H1 (cell line): ENCODE results near the gene SLC22A23. TPM values are rescaled to one million over a fixed set of nuclear protein-coding genes. Genes with fewer than 3 reads are reported as not detected.

Source experiments
- CTCF ChIA-PET: fragments of 300-600 bp; sonication (Branson Sonifier 250); formaldehyde crosslinking; loops from one replicate; lab custom pipeline; 2021; ENCODE audit not compliant: partially characterized antibody; lab: Charles Lee
- POLR2A ChIA-PET: fragments of 300-600 bp; sonication (Branson Sonifier 250); formaldehyde crosslinking; loops from one replicate; lab custom pipeline; 2021; ENCODE audit warnings: inconsistent platforms; ENCODE audit not compliant: partially characterized antibody; lab: Charles Lee
- DNase-seq, 2 experiments: peaks; one replicate each; pipeline versions ENCODE4 v3.0.0 to v3.0.0-alpha.2; 2010 to 2022; ENCODE audit warnings: low spot score in 2 of 2, low read depth in 1 of 2, mixed read lengths in 1 of 2
- FAIRE-seq: peaks from 2 replicates; lab custom pipeline; 2011; peaks lifted over from hg19 to GRCh38; lab: Jason Lieb, UNC
- H2AFZ ChIP-seq: 2 replicates; pipeline ENCODE4 v1.8.1; 2012; ENCODE audit warnings: low read length, inconsistent platforms
- H2AK5ac ChIP-seq: 2 replicates; pipeline ENCODE4 v1.6.1; 2013; ENCODE audit warnings: low read depth, low read length
- H2BK120ac ChIP-seq: replicated peaks from 2 replicates; pipeline ENCODE3; 2013; ENCODE audit warnings: low read depth, low read length, inconsistent platforms
- H2BK12ac ChIP-seq: 2 replicates; pipeline ENCODE4 v1.6.1; 2013; ENCODE audit warnings: low read depth, low read length
- H2BK15ac ChIP-seq: 2 replicates; pipeline ENCODE4 v1.6.1; 2013; ENCODE audit warnings: low read length
- H2BK20ac ChIP-seq: 2 replicates; pipeline ENCODE4 v1.6.1; 2013; ENCODE audit warnings: low read length
- H2BK5ac ChIP-seq: 2 replicates; pipeline ENCODE4 v1.6.1; 2013; ENCODE audit warnings: low read depth, low read length
- H3K14ac ChIP-seq: 2 replicates; pipeline ENCODE4 v1.6.1; 2013; ENCODE audit warnings: inconsistent platforms; ENCODE audit not compliant: insufficient read length
- H3K18ac ChIP-seq: 2 replicates; pipeline ENCODE4 v1.6.1; 2013; ENCODE audit warnings: low read length; ENCODE audit errors: extremely low read depth
- H3K23ac ChIP-seq: 2 replicates; pipeline ENCODE4 v1.6.1; 2013; ENCODE audit warnings: inconsistent platforms; ENCODE audit not compliant: insufficient read length
- H3K23me2 ChIP-seq: 2 replicates; pipeline ENCODE4 v1.6.1; 2013; ENCODE audit warnings: low read depth, low read length
- H3K27ac ChIP-seq: 2 replicates; pipeline ENCODE4 v1.6.1; 2011; ENCODE audit warnings: low read depth, low read length, inconsistent platforms
- H3K27me3 ChIP-seq, 4 experiments: replicated peaks in 1 of 4; 1 replicate in 1 of 4; 2 replicates in 3 of 4; pipeline versions ENCODE4 v1.6.1 to v1.8.1; 2011 to 2013; ENCODE audit warnings: low read length in 3 of 4, mild to moderate bottlenecking in 3 of 4, inconsistent platforms in 2 of 4, mixed read lengths in 2 of 4, moderate library complexity in 1 of 4; ENCODE audit not compliant: control insufficient read depth in 3 of 4, insufficient read depth in 3 of 4; ENCODE audit errors: extremely low read depth in 1 of 4
- H3K36me3 ChIP-seq, 4 experiments: 2 replicates each; pipeline versions ENCODE4 v1.6.1 to v1.8.1; 2011 to 2013; ENCODE audit warnings: mild to moderate bottlenecking in 4 of 4, low read length in 3 of 4, moderate library complexity in 2 of 4, control low read depth in 1 of 4, inconsistent platforms in 1 of 4; ENCODE audit not compliant: insufficient read depth in 4 of 4, control insufficient read depth in 2 of 4
- H3K4ac ChIP-seq: replicated peaks from 2 replicates; pipeline ENCODE3; 2013; ENCODE audit warnings: low read length, low read depth, mixed read lengths, inconsistent platforms; ENCODE audit not compliant: insufficient read length
- H3K4me1 ChIP-seq, 4 experiments: replicated peaks in 1 of 4; 1 replicate in 1 of 4; 2 replicates in 3 of 4; pipeline versions ENCODE4 v1.6.1 to v1.8.1; 2011 to 2013; ENCODE audit warnings: low read length in 3 of 4, inconsistent platforms in 2 of 4, mixed read lengths in 1 of 4; ENCODE audit not compliant: insufficient read depth in 4 of 4, control insufficient read depth in 3 of 4
- H3K4me2 ChIP-seq, 2 experiments: 2 replicates each; pipeline versions ENCODE4 v1.6.1 to v1.8.1; 2011 to 2013; ENCODE audit warnings: low read depth in 2 of 2, low read length in 2 of 2, control low read depth in 1 of 2, inconsistent platforms in 1 of 2, mild to moderate bottlenecking in 1 of 2; ENCODE audit not compliant: insufficient read depth in 1 of 2
- H3K4me3 ChIP-seq, 4 experiments: fragments of 200-600, 300-600 bp in 1 of 4; sonication (generic), shearing (Covaris generic), sonication (Bioruptor Twin) in 1 of 4; 2 replicates each; pipeline versions ENCODE4 v1.5.1 to v1.8.1; 2011 to 2016; ENCODE audit warnings: low read length in 4 of 4, low read depth in 3 of 4, control low read depth in 2 of 4, inconsistent platforms in 2 of 4, mild to moderate bottlenecking in 2 of 4, mixed read lengths in 1 of 4, moderate library complexity in 1 of 4; ENCODE audit not compliant: insufficient read depth in 2 of 4; ENCODE audit errors: extremely low read depth in 1 of 4
- H3K56ac ChIP-seq: replicated peaks from 2 replicates; pipeline ENCODE3; 2013; ENCODE audit warnings: low read depth, mild to moderate bottlenecking, mixed read lengths, low read length, inconsistent platforms; ENCODE audit not compliant: insufficient read length
- H3K79me1 ChIP-seq: 2 replicates; pipeline ENCODE4 v1.6.1; 2013; ENCODE audit warnings: low read depth, low read length, control low read depth
- H3K79me2 ChIP-seq, 2 experiments: 2 replicates each; pipeline versions ENCODE4 v1.6.1 to v1.8.1; 2012 to 2013; ENCODE audit warnings: low read length in 2 of 2, mild to moderate bottlenecking in 2 of 2, inconsistent platforms in 1 of 2; ENCODE audit not compliant: insufficient read depth in 2 of 2, control insufficient read depth in 1 of 2
- H3K9ac ChIP-seq, 4 experiments: replicated peaks in 1 of 4; 1 replicate in 1 of 4; 2 replicates in 3 of 4; pipeline versions ENCODE4 v1.6.1 to v1.8.1; 2011 to 2013; ENCODE audit warnings: low read depth in 3 of 4, low read length in 3 of 4, control low read depth in 2 of 4, mild to moderate bottlenecking in 2 of 4, moderate library complexity in 2 of 4, inconsistent platforms in 1 of 4; ENCODE audit errors: extremely low read depth in 1 of 4
- H3K9me3 ChIP-seq, 2 experiments: 2 replicates each; pipeline versions ENCODE4 v1.6.1 to v1.8.1; 2012 to 2013; ENCODE audit warnings: mild to moderate bottlenecking in 2 of 2, moderate library complexity in 2 of 2, control low read depth in 1 of 2, inconsistent platforms in 1 of 2, low read depth in 1 of 2, low read length in 1 of 2, mixed read lengths in 1 of 2; ENCODE audit not compliant: insufficient read depth in 2 of 2
- H4K20me1 ChIP-seq, 2 experiments: replicated peaks in 1 of 2; 2 replicates each; pipeline versions ENCODE3 to v1.8.1; 2011 to 2013; ENCODE audit warnings: inconsistent platforms in 2 of 2, low read length in 2 of 2, mild to moderate bottlenecking in 1 of 2; ENCODE audit not compliant: insufficient read depth in 2 of 2, control insufficient read depth in 1 of 2
- H4K5ac ChIP-seq: 2 replicates; pipeline ENCODE4 v1.6.1; 2013; ENCODE audit warnings: low read length, low read depth, mixed read lengths, inconsistent platforms; ENCODE audit not compliant: insufficient read length
- H4K8ac ChIP-seq: 2 replicates; pipeline ENCODE4 v1.8.0; 2013; ENCODE audit warnings: mild to moderate bottlenecking, moderate library complexity, low read length, inconsistent platforms; ENCODE audit not compliant: insufficient read depth; ENCODE audit errors: extremely low read depth
- H4K91ac ChIP-seq: replicated peaks from 2 replicates; pipeline ENCODE3; 2013; ENCODE audit warnings: low read length, mixed read lengths, inconsistent platforms; ENCODE audit not compliant: insufficient read length
- ASH2L ChIP-seq: fragments of 200-600, 300-600 bp; sonication (generic); IDR thresholded peaks from one replicate; pipeline ENCODE4 v1.7.1; 2017; ENCODE audit warnings: low read length
- ATF3 ChIP-seq: IDR thresholded peaks from 2 replicates; pipeline ENCODE4 v1.6.1; 2011; ENCODE audit warnings: low read depth, mild to moderate bottlenecking, low read length; ENCODE audit not compliant: insufficient read depth
- BACH1 ChIP-seq: IDR thresholded peaks from 2 replicates; pipeline ENCODE4 v1.6.1; 2012; ENCODE audit warnings: low read length, improper control_type of control experiment
- CBX5 ChIP-seq: fragments of 300-800, 300-1000 bp; sonication (generic); IDR thresholded peaks from 2 replicates; pipeline ENCODE4 v1.7.1; 2016; ENCODE audit warnings: antibody characterized with exemption, low read length, low read depth
- CHD2 ChIP-seq: IDR thresholded peaks from 2 replicates; pipeline ENCODE4 v1.6.1; 2012; ENCODE audit warnings: low read length, improper control_type of control experiment
- CTBP2 ChIP-seq: IDR thresholded peaks from 2 replicates; pipeline ENCODE4 v1.7.0; 2011; ENCODE audit warnings: borderline replicate concordance, mild to moderate bottlenecking, moderate library complexity, mixed read lengths, low read length; ENCODE audit not compliant: insufficient read depth, insufficient read length
- EGR1 ChIP-seq: IDR thresholded peaks from 2 replicates; pipeline ENCODE4 v1.6.1; 2011; ENCODE audit warnings: low read depth, low read length, borderline replicate concordance
- EP300 ChIP-seq, 2 experiments: IDR thresholded peaks; 1 replicate in 1 of 2; 2 replicates in 1 of 2; pipeline ENCODE4 v1.6.1; 2011 to 2012; ENCODE audit warnings: low read depth in 2 of 2, low read length in 2 of 2, mild to moderate bottlenecking in 2 of 2, borderline replicate concordance in 1 of 2, inconsistent platforms in 1 of 2, moderate library complexity in 1 of 2
- FOSL1 ChIP-seq: IDR thresholded peaks from 2 replicates; pipeline ENCODE4 v1.6.1; 2011; ENCODE audit warnings: mild to moderate bottlenecking, low read depth, low read length, moderate library complexity; ENCODE audit not compliant: insufficient read depth
- JUN ChIP-seq: IDR thresholded peaks from 2 replicates; pipeline ENCODE4 v1.6.1; 2011; ENCODE audit warnings: low read depth, mild to moderate bottlenecking, improper control_type of control experiment, low read length
- JUND ChIP-seq: IDR thresholded peaks from 2 replicates; pipeline ENCODE4 v1.6.1; 2011; ENCODE audit warnings: mild to moderate bottlenecking, improper control_type of control experiment, low read length
- POLR2A ChIP-seq, 2 experiments: IDR thresholded peaks; 1 replicate in 1 of 2; 2 replicates in 1 of 2; pipeline ENCODE4 v1.6.1; 2011; ENCODE audit warnings: low read depth in 2 of 2, low read length in 2 of 2, mild to moderate bottlenecking in 2 of 2; ENCODE audit errors: control extremely low read depth in 1 of 2
- SIRT6 ChIP-seq: IDR thresholded peaks from one replicate; pipeline ENCODE4 v1.7.1; 2012; ENCODE audit warnings: low read length, inconsistent platforms
- TAF1 ChIP-seq: IDR thresholded peaks from 2 replicates; pipeline ENCODE4 v1.6.1; 2011; ENCODE audit warnings: mild to moderate bottlenecking, low read depth, low read length
- ZNF274 ChIP-seq: IDR thresholded peaks from 2 replicates; pipeline ENCODE4 v1.7.0; 2012; ENCODE audit warnings: low read length, borderline replicate concordance; ENCODE audit errors: extremely low read depth
- WGBS, 2 experiments: shearing (Covaris generic) in 1 of 2; methylation state at CpG; one replicate each; pipeline versions ENCODE4 v1.1.6 to v1.1.7; 2013 to 2015; ENCODE audit warnings: low lambda C conversion rate in 2 of 2, mixed read lengths in 2 of 2, inconsistent platforms in 1 of 2, low coverage in 1 of 2, missing lambda C conversion rate in 1 of 2; ENCODE audit not compliant: insufficient replicate concordance in 2 of 2, insufficient coverage in 1 of 2, insufficient read length in 1 of 2; ENCODE audit errors: extremely low coverage in 1 of 2, missing lambda C conversion rate in 1 of 2; 5-methylcytosine and 5-hydroxymethylcytosine counted together
- polyA plus RNA-seq, 7 experiments: library from polyadenylated mRNA; depleted of rRNA in 3 of 7; stranded (reverse) in 5 of 7; unstranded in 2 of 7; fragments of >200 nt in 5 of 7; fragments of 200-250 nt in 2 of 7; gene quantifications; 1 replicate in 5 of 7; 2 replicates in 1 of 7; 4 replicates in 1 of 7; pipeline versions ENCODE4 v1.2.1 to v1.2.3, GENCODE V29; 2011 to 2013; ENCODE audit warnings: missing spikeins in 2 of 7, mixed read lengths in 2 of 7
- total RNA-seq: library from RNA; stranded (reverse); fragmentation: NEBNext Ultra II Directional; extraction: Animal tissue kit (Norgen Biotek cat#: 25700); gene quantifications from 2 replicates; pipeline ENCODE4 v1.2.1, GENCODE V29; 2021

SLC22A23 gene
- total and polyA plus RNA-seq, 2 of the 8 experiments (the other 6 are each of a cell fraction or from before 2014, with no cell fraction given) = 9.9 to 38.4 TPM

GRCh38 chr6:3376064-3376463 is 80.8 kb downstream of the SLC22A23 start:
- WGBS, 2 experiments = 95% methylated on average over 8 of the region's 8 CpGs; no CpG with 5 or more reads in 1 of the 2 experiments
- CTCF ChIA-PET = interaction anchor here (1.0 to 2.0 kb wide), 5 partner anchors 25 to 96 kb away, joined by 3 to 7 read pairs (median 3); no protein-coding TSS in a partner anchor
- TF ChIP-seq EGR1 (no peak), FOSL1 (no peak), JUND (no peak), TAF1 (no peak), BACH1 (no peak), ZNF274 (no peak), POLR2A (IDR thresholded peaks at IDR 0.05; ENCODE audit: control extremely low read depth in 1 of 2, low read depth in 2 of 2, low read length in 2 of 2) (no peak), ATF3 (no peak), SIRT6 (no peak), CBX5 (no peak), EP300 (IDR thresholded peaks at IDR 0.05; ENCODE audit: borderline replicate concordance in 1 of 2, low read depth in 2 of 2, low read length in 2 of 2) (no peak), JUN (no peak), CTBP2 (no peak), ASH2L (no peak), CHD2 (no peak)

More at GRCh38 chr6:3376064-3376463, 80.8 kb downstream of the SLC22A23 start:
- Histone ChIP-seq H3K4me2 (no peak overlapping the region), H2BK15ac (no peak overlapping the region), H2BK5ac (no peak overlapping the region), H3K9ac (no peak overlapping the region), H3K56ac (no peak overlapping the region), H3K4me1 (peaks cover 2 to 9% (median 3%) of the 10 kb centered on the region in 4 experiments; a peak in 5 of 7 replicates), H4K20me1 (peaks cover 2 to 3% of the 10 kb centered on the region in 2 experiments), H4K5ac (no peak overlapping the region), H2BK12ac (no peak overlapping the region), H3K36me3 (no peaks in the 10 kb centered on the region), H2AK5ac (no peak overlapping the region), H3K23me2 (no peaks in the 10 kb centered on the region), H3K23ac (no peak overlapping the region), H3K4me3 (no peak overlapping the region), H2BK20ac (no peak overlapping the region), H3K27ac (no peak overlapping the region), H4K8ac (no peak overlapping the region), H3K79me2 (0 out of 4 replicates have a peak, but pooled peaks cover 0 to 6% of the 10 kb centered on the region in 2 experiments), H3K14ac (no peak overlapping the region), H3K18ac (no peak overlapping the region), H3K27me3 (no peaks in the 10 kb centered on the region), H3K4ac (no peak overlapping the region), H3K9me3 (no peaks in the 10 kb centered on the region), H2BK120ac (no peak overlapping the region), H2AFZ (no peak overlapping the region), H4K91ac (no peak overlapping the region), H3K79me1 (no peaks in the 10 kb centered on the region; the same call in 1 of the 2 replicates)
- FAIRE-seq = no peak
- POLR2A ChIA-PET = interaction anchor here (0.8 kb wide), 1 partner anchor 28 kb away, joined by 3 read pairs; no protein-coding TSS in a partner anchor
- no peak for DNase-seq
